T-helper 2 cell treated with Interferon-gamma antibody and Interleukin-4, amounts not matched to agents 100 ng/mL and 5 ng/mL, for 36 hours (primary cell): Measurements from ENCODE around the gene YIPF6. TPM values are rescaled to one million over a fixed set of nuclear protein-coding genes. Genes with fewer than 3 reads are reported as not detected.
"Not testable (repeated sequence)": the region's sequence is repeated elsewhere in the genome, so short reads cannot be mapped to it uniquely, and the experiment has no call there.

Experiments used
- intact Hi-C: fragments of 100-400 bp; cut with micrococcal nuclease; formaldehyde crosslinking; loops from one replicate; pipeline ENCODE4 v1.15.1; 2023
- total RNA-seq: library from RNA; stranded (reverse); gene quantifications from 2 replicates; pipeline ENCODE4 v1.2.3, GENCODE V29; 2022

The YIPF6 gene
- total RNA-seq, 1 donor from 2014 or later = 15.9 TPM

DNA sequence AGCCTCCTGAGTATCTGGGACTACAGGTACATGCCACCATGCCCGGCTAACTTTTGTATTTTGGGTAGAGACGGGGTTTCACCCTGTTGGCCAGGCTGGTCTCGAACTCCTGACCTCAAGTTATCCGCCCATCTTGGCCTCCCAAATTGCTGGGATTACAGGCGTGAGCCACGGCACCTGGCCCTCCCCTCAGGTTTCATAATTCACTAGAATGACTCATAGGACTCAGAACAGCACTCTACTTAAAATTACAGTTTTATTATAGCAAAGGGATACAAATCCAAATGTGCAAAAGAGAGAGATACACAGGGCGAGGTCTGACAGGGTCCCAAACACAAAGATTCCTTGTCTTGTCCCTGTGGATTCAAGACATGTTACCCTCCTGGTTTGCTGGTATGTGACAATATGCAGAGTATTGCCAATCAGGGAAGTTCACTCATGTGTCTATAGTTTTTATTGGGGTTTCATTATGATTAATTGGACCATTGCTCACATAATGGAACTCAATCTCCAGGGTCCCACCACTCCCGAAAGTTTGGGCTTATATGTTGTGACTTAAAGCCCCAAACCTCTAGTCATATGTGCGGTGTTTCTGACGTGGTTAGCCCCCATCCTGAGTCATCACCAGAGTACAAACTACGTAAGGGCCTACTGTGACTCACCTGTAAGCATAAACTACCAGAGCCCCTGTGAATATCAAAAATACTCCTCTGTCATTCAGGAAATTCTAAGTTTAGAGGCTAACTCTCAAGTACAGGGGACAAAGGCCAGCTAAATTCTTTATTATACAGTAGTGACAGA lies 5.2 kb downstream of the YIPF6 start:
- intact Hi-C loops = loop anchor here (10.0 kb wide), 1 partner anchor 309 kb away; no protein-coding TSS in a partner anchor

GRCh38 chrX:68506649-68507048 lies 7.8 kb downstream of the YIPF6 start:
- intact Hi-C loops = loop anchor here (10.0 kb wide), 1 partner anchor 312 kb away; no protein-coding TSS in a partner anchor

DNA sequence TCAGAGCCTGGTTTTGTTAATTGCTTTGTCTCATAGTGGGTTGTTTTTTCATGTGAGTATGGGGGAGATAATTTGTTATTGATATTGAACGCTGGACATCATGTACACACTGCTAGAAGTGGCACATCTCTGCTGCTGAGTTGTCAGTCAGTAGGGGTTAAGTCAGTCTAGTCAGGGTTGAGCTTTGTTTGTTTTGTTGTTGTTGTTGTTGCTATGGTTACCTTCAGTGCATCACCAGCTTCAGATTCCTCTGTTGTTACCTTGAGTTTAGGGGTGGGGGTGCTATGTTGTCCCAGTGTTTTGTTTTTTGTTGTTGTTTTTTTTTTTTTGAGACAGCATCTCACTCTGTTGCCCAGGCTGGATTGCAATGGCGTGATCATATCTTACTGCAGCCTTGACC lies 9.9 kb downstream of the YIPF6 start:
- intact Hi-C loops = loop anchor here (10.0 kb wide), 1 partner anchor 314 kb away; no protein-coding TSS in a partner anchor

DNA sequence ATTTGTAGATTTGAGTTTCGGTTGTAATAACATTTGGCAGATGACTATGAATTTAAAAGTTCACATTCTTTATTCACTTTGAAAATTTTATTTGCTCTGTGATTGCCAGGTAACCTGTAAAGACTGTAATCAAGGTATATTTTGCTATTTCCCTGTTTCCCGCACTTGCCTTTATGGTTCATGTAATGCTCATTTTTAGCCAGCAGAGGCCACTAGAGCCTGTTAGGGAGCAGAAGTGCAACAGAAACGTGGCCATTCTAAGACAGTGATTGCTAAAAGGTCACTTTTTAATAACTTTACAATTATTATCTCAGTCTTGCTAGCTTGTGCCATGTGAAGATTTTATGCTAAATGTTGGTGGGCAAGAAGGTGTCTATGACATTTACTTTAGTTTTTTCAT lies 12.4 kb downstream of the YIPF6 start:
- intact Hi-C loops = loop anchor here (10.0 kb wide), 1 partner anchor 314 kb away; the partner anchor contains the start of gene EFNB1

DNA sequence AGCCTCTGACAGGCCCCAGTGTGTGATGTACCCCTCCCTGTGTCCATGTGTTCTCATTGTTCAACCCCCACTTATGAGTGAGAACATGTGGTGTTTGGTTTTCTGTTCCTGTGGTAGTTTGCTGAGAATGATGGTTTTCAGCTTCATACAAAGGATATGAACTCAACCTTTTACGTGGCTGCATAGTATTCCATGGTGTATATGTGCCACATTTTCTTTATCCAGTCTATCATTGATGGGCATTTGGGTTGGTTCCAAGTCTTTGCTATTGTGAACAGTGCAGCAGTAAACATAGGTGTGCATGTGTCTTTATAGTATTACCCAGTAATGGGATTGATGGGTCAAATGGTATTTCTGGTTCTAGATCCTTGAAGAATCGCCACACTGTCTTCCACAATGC lies 25.8 kb downstream of the YIPF6 start:
- intact Hi-C loops = not testable (repeated sequence)

DNA sequence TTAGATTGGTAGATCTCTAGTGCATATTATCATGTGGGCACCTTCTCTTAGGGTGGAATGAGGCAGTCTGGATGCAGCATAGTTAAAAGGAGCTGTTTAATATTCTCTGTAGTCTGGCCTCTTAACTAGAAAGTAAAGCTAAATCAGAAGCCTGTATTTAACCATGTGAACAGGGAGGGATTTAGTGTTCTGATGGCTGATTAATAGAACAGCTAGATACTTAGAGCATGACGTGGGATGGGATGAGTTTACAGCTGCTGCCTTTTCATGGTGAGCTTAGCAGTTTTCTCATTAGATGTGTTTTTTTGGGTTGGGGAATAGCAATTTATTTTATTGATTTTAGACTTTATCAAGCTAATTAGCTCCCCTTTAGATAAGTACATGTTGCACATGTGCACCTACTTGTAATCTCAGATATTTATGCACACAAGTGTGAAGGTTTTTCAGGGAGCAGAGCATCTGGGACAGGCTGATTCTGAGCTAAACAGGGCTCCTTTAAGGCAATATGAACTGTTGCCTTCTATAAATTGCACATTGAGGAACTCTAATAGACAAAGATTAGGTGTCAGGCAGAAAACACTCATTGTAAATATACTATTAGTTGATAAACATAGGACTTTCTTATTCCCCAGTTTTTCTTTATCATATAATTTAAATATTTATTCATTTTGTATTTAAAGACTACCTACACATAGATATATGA lies 34.1 kb downstream of the YIPF6 start:
- intact Hi-C loops = no loop called here

- intact Hi-C loops = no loop called here
Observed at GRCh38 chrX:68533656-68534055, 34.8 kb downstream of the YIPF6 start.

- intact Hi-C loops = no loop called here
Observed at GRCh38 chrX:68534691-68535090, 35.8 kb downstream of the YIPF6 start.

- intact Hi-C loops = no loop called here
Observed at GRCh38 chrX:68536429-68536828, 37.6 kb downstream of the YIPF6 start.

DNA sequence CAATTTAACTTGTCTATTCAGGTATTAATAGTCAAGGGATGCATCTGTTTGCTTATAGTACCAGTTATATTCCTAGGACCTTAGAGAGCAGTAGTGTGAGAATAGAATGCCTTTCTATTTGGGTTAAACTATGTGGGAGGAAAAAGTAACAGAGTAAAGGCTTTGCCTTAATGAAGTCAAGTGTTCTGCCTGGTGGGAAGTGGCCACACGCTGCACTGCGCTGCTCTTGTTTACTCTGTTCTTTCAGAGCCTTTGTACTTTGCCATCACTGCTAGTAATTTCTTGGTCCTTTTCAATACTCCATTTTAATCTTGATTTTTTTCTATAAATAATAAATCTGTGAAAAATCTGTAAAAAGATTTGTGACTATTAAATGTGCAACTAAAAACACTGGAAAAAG lies 38.0 kb downstream of the YIPF6 start:
- intact Hi-C loops = no loop called here

- intact Hi-C loops = no loop called here
Observed at GRCh38 chrX:68550193-68550592, 51.3 kb downstream of the YIPF6 start.

- intact Hi-C loops = no loop called here
Observed at GRCh38 chrX:68556036-68556435, 57.2 kb downstream of the YIPF6 start.

- intact Hi-C loops = not testable (repeated sequence)
Observed at GRCh38 chrX:68557126-68557525, 58.3 kb downstream of the YIPF6 start.

DNA sequence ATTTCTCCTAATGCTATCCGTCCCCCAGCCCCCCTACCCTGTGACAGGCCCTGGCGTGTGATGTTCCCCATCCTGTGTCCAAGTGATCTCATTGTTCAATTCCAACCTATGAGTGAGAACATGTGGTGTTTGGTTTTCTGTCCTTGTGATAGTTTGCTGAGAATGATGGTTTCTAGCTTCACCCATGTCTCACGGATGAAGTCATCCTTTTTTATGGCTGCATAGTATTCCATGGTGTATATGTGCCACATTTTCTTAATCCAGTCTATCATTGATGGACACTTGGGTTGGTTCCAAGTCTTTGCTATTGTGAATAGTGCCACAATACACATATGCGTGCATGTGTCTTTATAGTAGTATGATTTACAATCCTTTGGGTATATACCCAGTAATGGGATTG lies 61.1 kb downstream of the YIPF6 start:
- intact Hi-C loops = not testable (repeated sequence)

- intact Hi-C loops = no loop called here
Observed at GRCh38 chrX:68568136-68568535, 69.3 kb downstream of the YIPF6 start.

GRCh38 chrX:68570598-68570997 lies 71.7 kb downstream of the YIPF6 start:
- intact Hi-C loops = no loop called here

GRCh38 chrX:68571292-68571609 lies 72.4 kb downstream of the YIPF6 start:
- intact Hi-C loops = no loop called here

DNA sequence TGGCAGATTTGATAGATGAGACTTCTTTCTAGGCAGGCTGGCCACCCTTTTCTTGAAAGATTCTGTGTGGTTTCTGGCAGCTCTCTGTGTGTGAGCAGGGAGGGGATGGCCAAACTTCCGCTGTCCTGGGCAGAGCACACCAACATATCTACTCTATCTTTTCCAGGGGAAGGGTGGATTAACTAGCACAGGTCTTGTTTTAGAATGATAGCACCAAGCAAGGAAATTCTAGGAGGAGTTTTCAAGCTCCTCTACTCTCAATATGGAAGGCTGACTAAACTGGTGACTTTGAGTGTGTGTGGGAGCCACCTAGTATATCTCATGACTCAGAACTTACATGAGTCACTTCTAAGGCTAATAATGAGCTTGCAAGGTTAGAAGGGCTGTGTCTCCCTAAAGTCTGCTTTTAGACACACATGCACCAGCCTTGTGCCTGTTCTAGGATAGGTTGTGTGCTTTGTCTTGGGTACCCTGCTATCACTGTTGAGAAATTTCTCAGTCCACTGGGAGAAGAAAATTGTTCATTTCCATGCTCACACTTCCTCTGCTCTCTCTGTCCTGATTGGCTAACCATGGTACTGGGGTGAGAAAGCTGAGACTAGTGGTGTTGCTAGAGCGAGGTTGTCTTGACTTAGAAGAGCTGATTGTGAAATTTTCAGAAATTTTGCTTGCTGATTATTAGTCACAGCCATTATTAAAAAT lies 72.9 kb downstream of the YIPF6 start:
- intact Hi-C loops = no loop called here

- intact Hi-C loops = no loop called here
Observed at GRCh38 chrX:68574240-68574639, 75.4 kb downstream of the YIPF6 start.

- intact Hi-C loops = no loop called here
Observed at GRCh38 chrX:68579810-68580209, 81.0 kb downstream of the YIPF6 start.

- intact Hi-C loops = no loop called here
Observed at GRCh38 chrX:68584221-68584620, 85.4 kb downstream of the YIPF6 start.
